Measurements from ENCODE around the gene DUSP23. TPM values are rescaled to one million over a fixed set of nuclear protein-coding genes. Genes with fewer than 3 reads are reported as not detected.

The DUSP23 gene
- total and polyA plus RNA-seq, 2 experiments from 2014 or later: 32.6 to 52.1 TPM

DNA sequence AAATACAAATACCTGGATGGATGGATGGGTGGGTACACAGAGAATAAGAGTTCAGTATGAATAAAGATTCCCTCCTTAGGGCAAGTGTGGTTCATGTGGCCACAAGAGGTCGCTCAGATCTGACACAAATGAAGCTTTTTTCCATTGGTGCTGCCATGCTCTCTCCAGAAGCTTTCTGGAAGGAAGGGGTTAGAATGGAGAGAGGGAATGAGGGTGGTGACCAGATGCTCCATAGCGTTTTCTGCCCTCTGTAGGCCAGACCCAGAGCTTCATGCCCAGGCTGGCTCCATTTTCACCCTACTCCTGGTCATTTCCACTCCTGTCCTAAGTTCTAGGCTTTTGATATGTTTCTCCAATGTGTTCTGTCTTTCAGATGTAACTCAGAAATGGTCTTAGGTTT, 18.1 kb downstream of the DUSP23 start:
- H4K20me1 ChIP-seq (ENCODE audit: insufficient read depth): no peaks in the 10 kb centered on the region
- H3K9ac ChIP-seq: no peak overlapping the region
- H3K4me3 ChIP-seq: no peak overlapping the region
- peaks cover 22% of the 10 kb centered on the region for H3K27me3 ChIP-seq (replicated peaks; ENCODE audit: insufficient read depth)
- TF ChIP-seq EZH2 (IDR thresholded peaks at IDR 0.05; ENCODE audit: insufficient read depth, poor library complexity, severe bottlenecking): no peak
- no peak for TF ChIP-seq EZH2phosphoT487 (IDR thresholded peaks at IDR 0.05; ENCODE audit: insufficient read depth, low read depth)
- H3K4me1 ChIP-seq (ENCODE audit: insufficient read depth): no peaks in the 10 kb centered on the region; the same call in 1 of the 2 replicates
- DNase-seq: peak; percentile 93
- WGBS, 2 experiments (ENCODE audit: low coverage in 1 of 2, low lambda C conversion rate in 2 of 2, missing lambda C conversion rate in 2 of 2): 0 to 5% methylated on average over 2 of the region's 2 CpGs
- no peaks in the 10 kb centered on the region for H3K9me3 ChIP-seq (ENCODE audit: low read depth)
- H2AFZ ChIP-seq: 0 out of 2 replicates have a peak overlapping the region, but pooled peaks have one; percentile 4
- in situ Hi-C loops (cut with MboI): loop anchor here (5.0 to 10.0 kb wide), 2 partner anchors 93 to 206 kb away; no protein-coding TSS in a partner anchor
- no peaks in the 10 kb centered on the region for H3K36me3 ChIP-seq (ENCODE audit: low read depth)
- H3K27ac ChIP-seq: no peak overlapping the region
- H3K4me2 ChIP-seq (ENCODE audit: unreplicated experiment): no peak overlapping the region
- no peaks in the 10 kb centered on the region for H3K9me2 ChIP-seq (ENCODE audit: insufficient read depth)
- H3K79me2 ChIP-seq (ENCODE audit: insufficient read depth): no peaks in the 10 kb centered on the region
- H3F3A ChIP-seq (ENCODE audit: insufficient read depth): peaks cover 11% of the 10 kb centered on the region; the same call in 1 of the 2 replicates

GRCh38 chr1:159799446-159799985, 18.8 kb downstream of the DUSP23 start:
- Histone ChIP-seq H4K20me1 (ENCODE audit: insufficient read depth) (no peaks in the 10 kb centered on the region), H3F3A (ENCODE audit: insufficient read depth) (peaks cover 11% of the 10 kb centered on the region; the same call in 1 of the 2 replicates), H2AFZ (0 out of 2 replicates have a peak overlapping the region, but pooled peaks have one; percentile 4), H3K4me3 (no peak overlapping the region), H3K27me3 (replicated peaks; ENCODE audit: insufficient read depth) (peaks cover 17% of the 10 kb centered on the region), H3K9me3 (ENCODE audit: low read depth) (no peaks in the 10 kb centered on the region), H3K36me3 (ENCODE audit: low read depth) (no peaks in the 10 kb centered on the region), H3K9me2 (ENCODE audit: insufficient read depth) (no peaks in the 10 kb centered on the region), H3K27ac (no peak overlapping the region), H3K9ac (no peak overlapping the region), H3K4me2 (ENCODE audit: unreplicated experiment) (no peak overlapping the region), H3K4me1 (ENCODE audit: insufficient read depth) (no peaks in the 10 kb centered on the region; the same call in 1 of the 2 replicates), H3K79me2 (ENCODE audit: insufficient read depth) (no peaks in the 10 kb centered on the region)
- in situ Hi-C loops (cut with MboI): loop anchor here (5.0 to 10.0 kb wide), 2 partner anchors 93 to 205 kb away; no protein-coding TSS in a partner anchor
- peak; percentile 31 for DNase-seq
- TF ChIP-seq EZH2 (IDR thresholded peaks at IDR 0.05; ENCODE audit: insufficient read depth, poor library complexity, severe bottlenecking): no peak
- no peak for TF ChIP-seq EZH2phosphoT487 (IDR thresholded peaks at IDR 0.05; ENCODE audit: insufficient read depth, low read depth)
- WGBS, 2 experiments (ENCODE audit: low coverage in 1 of 2, low lambda C conversion rate in 2 of 2, missing lambda C conversion rate in 2 of 2): 96 to 98% methylated on average over 4 of the region's 4 CpGs

GRCh38 chr1:159800177-159800930, 19.6 kb downstream of the DUSP23 start:
- Histone ChIP-seq H3K79me2 (ENCODE audit: insufficient read depth) (no peaks in the 10 kb centered on the region), H3K4me3 (no peak overlapping the region), H3K9ac (no peak overlapping the region), H3K9me3 (ENCODE audit: low read depth) (no peaks in the 10 kb centered on the region), H3K9me2 (ENCODE audit: insufficient read depth) (no peaks in the 10 kb centered on the region), H3K27ac (no peak overlapping the region), H3F3A (ENCODE audit: insufficient read depth) (peaks cover 11% of the 10 kb centered on the region; the same call in 1 of the 2 replicates), H3K4me2 (ENCODE audit: unreplicated experiment) (no peak overlapping the region), H3K27me3 (replicated peaks; ENCODE audit: insufficient read depth) (peaks cover 9% of the 10 kb centered on the region; the same call in 1 of the 2 replicates), H4K20me1 (ENCODE audit: insufficient read depth) (no peaks in the 10 kb centered on the region), H3K4me1 (ENCODE audit: insufficient read depth) (no peaks in the 10 kb centered on the region; the same call in 1 of the 2 replicates), H3K36me3 (ENCODE audit: low read depth) (no peaks in the 10 kb centered on the region), H2AFZ (no peak overlapping the region)
- 67 to 68% methylated on average over 8 of the region's 8 CpGs for WGBS, 2 experiments (ENCODE audit: low coverage in 1 of 2, low lambda C conversion rate in 2 of 2, missing lambda C conversion rate in 2 of 2)
- in situ Hi-C loops (cut with MboI): no loop called here
- TF ChIP-seq EZH2 (IDR thresholded peaks at IDR 0.05; ENCODE audit: insufficient read depth, poor library complexity, severe bottlenecking) (no peak), EZH2phosphoT487 (IDR thresholded peaks at IDR 0.05; ENCODE audit: insufficient read depth, low read depth) (no peak)
- DNase-seq: peak; percentile 34

DNA sequence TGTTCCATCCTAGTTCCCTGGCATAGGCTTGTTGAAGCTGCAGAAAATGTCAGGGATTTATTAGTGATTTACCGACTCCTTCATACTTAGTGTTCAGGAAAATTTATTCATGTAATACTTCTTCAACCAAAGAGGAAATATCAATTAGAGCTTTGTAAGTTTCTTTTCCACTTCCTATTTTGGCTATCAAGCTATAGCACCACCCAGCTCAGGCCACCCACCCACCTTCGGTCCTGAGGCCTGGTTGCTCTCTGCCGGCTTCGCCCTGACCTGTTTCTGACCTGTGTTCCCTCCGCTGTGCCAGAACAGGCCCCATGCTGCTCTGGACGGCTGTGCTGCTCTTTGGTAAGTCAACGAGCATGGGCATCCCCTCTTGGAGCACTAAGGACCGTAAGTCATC, 21.3 kb downstream of the DUSP23 start, which contains the start of gene FCRL6:
Gene FCRL6, plus strand, starts transcription at position 250 of the 400 bp plus-strand sequence. Its CDS starts 65 bp downstream, at position 315.
- in situ Hi-C loops (cut with MboI): no loop called here

More for the DNA sequence above, 21.3 kb downstream of the DUSP23 start, which contains the start of gene FCRL6:
- H3K27ac ChIP-seq: no peak within 1 kb of the TSS
- no peaks in the 10 kb centered on the region for H4K20me1 ChIP-seq (ENCODE audit: insufficient read depth)
- H3K9me3 ChIP-seq (ENCODE audit: low read depth): no peaks in the 10 kb centered on the region
- no peaks in the 10 kb centered on the region for H3K27me3 ChIP-seq (replicated peaks; ENCODE audit: insufficient read depth)
- no peak within 1 kb of the TSS for H2AFZ ChIP-seq
- H3K4me3 ChIP-seq: no peak within 1 kb of the TSS
- DNase-seq: no peak
- no peaks in the 10 kb centered on the region; the same call in 1 of the 2 replicates for H3K4me1 ChIP-seq (ENCODE audit: insufficient read depth)
- no peaks in the 10 kb centered on the region for H3K79me2 ChIP-seq (ENCODE audit: insufficient read depth)
- TF ChIP-seq EZH2phosphoT487 (IDR thresholded peaks at IDR 0.05; ENCODE audit: insufficient read depth, low read depth): no peak
- TF ChIP-seq EZH2 (IDR thresholded peaks at IDR 0.05; ENCODE audit: insufficient read depth, poor library complexity, severe bottlenecking): no peak
- no peak within 1 kb of the TSS for H3K4me2 ChIP-seq (ENCODE audit: unreplicated experiment)
- WGBS, 2 experiments (ENCODE audit: low coverage in 1 of 2, low lambda C conversion rate in 2 of 2, missing lambda C conversion rate in 2 of 2): 88 to 89% methylated on average over 8 of the region's 8 CpGs
- H3K9me2 ChIP-seq (ENCODE audit: insufficient read depth): no peaks in the 10 kb centered on the region
- H3F3A ChIP-seq (ENCODE audit: insufficient read depth): peaks cover 11% of the 10 kb centered on the region; the same call in 1 of the 2 replicates
- H3K36me3 ChIP-seq (ENCODE audit: low read depth): no peaks in the 10 kb centered on the region
- no peak within 1 kb of the TSS for H3K9ac ChIP-seq

Measured in GM23248 (cell line).